Measurements from ENCODE around the gene ZMYND15.

ZMYND15 gene

DNA sequence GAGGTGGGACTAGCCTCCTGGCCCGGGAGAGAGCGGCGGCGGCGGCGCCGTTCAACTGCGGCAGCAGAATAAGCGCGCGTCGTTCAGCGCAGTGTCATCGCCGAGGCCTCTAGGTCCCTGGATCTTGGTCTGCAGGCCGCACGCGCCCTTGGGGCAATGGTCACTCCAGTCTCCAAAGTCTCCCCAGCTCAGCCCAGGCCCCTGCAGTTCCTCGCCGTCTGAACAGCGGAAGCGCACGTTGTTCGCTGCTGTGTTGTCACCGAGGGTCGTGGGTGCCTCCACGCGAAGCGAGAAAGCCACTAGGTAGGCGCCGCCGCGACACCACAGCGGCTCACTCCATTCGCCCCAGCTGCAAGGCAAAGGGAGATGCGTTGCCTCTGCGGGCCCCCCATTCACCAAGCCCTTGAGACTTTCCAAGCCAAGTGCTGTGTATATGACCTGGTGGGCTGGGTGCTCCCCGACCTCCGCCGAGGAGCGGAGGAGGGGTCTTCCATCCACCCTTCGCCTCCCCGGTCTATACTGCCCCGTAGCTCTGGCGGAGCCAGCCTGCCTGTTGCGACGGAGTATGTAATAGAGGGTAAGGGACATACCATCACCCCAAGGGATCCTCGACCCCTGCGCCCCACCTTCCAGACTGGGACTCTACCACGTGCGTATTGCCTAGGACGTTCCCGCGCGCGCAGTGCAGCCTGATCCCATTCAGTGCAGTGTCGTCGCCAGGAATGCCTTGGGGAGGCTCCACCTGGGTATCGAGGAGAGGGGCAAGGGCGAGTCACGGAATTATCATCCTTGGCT is 45.9 kb downstream of the ZMYND15 start:
- peak in 3 of 51 donors; percentile 10 to 13 (median 10) for DNase-seq

GRCh38 chr17:4786106-4786511 is 46.5 kb downstream of the ZMYND15 start, which contains the start of gene VMO1:
TSS of gene VMO1 (minus strand) at chr17:4786364. CDS start at chr17:4786352, 12 bp downstream.
- DNase-seq: peak in 3 of 51 donors; percentile 2 to 46 (median 21)

DNA sequence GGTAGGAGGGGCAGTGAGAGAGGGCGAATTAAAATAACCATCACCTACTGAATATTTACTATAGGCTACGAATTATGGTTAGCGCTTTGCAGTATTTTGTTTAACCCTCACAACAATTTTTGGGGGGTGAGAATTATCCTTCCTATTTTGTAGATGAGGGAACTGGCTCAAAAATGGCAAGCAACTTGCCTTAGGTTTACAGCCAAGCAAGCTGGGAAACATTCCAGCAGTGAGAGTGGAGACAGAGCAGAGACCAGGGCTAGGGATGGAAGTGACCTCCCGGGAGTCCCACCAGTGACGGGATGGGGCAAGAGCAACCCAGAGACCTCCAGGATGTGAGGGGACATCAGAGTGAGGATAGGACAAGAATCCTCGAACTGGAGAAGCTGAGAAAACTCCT is 46.9 kb downstream of the ZMYND15 start:
- peak in 1 of 51 donors; percentile 22 for DNase-seq

DNA sequence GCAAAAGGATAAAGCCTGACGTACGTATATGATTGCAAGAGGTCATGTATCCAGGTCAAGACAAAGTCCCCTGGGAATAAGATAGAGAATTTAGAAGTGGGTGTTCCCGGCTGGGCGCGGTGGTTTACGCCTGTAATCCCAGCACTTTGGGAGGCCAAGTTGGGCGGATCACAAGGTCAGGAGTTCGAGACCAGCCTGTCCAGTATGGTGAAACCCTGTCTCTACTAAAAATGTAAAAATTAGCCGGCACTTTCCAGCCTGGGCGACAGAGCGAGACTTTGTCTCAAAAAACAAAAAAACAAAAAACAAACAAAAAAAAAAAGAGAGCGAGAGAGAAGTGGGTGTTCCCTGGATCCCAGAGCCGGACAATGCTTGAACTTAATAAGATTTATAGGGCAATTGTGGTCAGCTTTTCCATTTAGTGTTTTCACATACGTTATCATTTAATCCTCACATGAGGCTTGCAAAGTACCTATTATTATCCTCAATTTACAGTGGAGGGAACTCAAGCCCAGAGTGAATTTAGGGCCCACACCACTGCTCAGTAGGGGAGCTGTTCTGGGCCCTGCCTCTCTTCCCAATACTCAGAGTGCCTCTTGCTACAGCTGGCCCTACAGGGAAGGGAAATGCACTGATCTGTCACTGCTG is 48.6 kb downstream of the ZMYND15 start:
- no peak for DNase-seq

DNA sequence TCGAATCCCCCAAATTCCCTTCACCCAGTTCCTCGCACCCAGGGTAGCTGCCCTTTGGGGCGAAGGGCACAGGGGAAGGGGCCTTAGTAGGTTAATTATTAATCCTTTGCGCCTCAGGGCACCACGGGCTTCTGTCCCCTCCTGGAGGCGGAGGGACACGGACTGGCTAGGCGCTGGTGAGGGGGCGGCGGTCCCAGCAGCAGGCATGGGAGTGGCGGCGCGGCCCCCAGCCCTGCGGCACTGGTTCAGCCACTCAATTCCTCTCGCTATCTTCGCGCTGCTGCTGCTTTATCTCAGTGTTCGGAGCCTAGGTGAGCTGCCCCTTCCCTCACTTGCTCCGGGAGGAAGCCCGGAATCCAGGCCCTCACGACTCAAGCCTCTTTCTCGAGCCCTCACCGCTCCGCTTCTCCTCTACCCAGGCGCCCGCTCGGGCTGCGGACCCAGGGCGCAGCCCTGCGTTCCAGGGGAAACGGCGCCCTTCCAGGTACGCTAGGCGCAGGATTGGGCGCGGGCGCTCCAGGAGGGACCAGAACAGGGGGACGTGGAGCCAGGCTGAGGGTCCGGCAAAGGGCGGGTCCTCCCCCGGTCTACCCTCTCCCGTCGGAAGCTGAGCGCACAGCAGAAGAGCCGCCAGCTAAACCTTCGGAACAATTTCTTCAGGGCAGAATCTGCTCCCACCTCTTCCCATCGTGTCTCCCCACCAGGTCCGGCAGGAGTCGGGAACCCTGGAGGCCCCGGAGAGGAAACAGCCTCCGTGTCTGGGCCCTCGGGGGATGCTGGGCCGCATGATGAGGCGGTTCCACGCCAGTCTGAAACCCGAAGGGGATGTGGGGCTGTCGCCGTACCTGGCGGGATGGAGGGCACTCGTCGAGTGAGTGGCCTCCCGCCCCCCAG is 49.4 kb downstream of the ZMYND15 start, which contains the start of gene GLTPD2:
Gene GLTPD2, plus strand, starts transcription at position 158 of the 894 bp plus-strand sequence. Its CDS starts 48 bp downstream, at position 206.
- DNase-seq: peak in 4 of 51 donors; percentile 36 to 62 (median 45)

DNA sequence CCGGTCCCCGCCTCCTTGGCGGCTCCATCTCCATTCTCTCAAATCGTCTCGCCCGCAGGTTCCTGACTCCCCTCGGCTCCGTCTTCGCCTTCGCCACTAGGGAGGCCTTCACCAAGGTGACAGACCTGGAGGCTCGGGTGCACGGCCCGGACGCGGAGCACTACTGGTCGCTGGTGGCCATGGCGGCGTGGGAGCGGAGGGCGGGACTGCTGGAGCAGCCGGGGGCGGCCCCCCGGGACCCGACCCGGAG is 50.0 kb downstream of the ZMYND15 start:
- peak in 1 of 51 donors; percentile 56 for DNase-seq

DNA sequence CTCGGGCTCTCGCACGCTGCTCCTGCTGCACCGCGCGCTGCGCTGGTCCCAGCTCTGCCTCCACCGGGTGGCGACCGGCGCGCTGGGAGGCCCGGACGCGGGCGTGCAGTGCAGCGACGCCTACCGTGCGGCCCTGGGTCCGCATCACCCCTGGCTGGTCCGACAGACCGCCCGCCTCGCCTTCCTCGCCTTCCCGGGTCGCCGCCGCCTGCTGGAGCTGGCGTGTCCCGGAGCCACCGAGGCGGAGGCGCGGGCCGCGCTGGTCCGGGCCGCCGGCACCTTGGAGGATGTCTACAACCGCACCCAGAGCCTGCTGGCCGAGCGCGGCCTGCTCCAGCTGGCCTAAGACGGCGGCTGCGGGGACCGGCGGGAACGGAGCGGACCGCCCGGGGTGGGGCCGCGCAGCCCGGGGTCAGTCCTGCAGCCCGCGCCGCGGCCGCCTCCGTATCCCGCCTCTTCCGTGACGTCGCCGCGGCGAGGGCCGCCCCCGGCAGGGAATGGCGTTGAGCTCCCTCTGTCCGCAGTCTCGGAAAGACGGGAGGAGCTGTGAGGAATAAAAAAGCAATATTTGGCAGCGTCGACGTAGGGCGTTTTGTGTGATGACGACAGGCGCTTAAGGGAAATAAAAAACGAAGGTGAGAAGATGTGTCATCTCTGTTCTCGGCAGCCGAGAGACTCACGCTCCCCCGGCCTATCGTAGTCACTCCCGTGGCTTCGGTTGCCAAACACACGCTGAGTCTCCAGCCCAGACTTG is 50.5 kb downstream of the ZMYND15 start:
- DNase-seq: peak; percentile 47 to 96 (median 80)

- no peak for DNase-seq
Measured at GRCh38 chr17:4790705-4791088, 51.1 kb downstream of the ZMYND15 start.

GRCh38 chr17:4795168-4795567 is 55.5 kb downstream of the ZMYND15 start:
- DNase-seq: no peak

Data from hypothalamus (tissue), 51 donors.